Neural cell (in vitro differentiated cells): ENCODE measurements around the gene PDE3B. TPM values are rescaled to one million over a fixed set of nuclear protein-coding genes. Genes with fewer than 3 reads are reported as not detected.

ENCODE experiments used
- H2AFZ ChIP-seq: fragments of 200-600, 300-800 bp; sonication (generic), shearing (Covaris generic); 2 replicates; pipeline ENCODE4 v1.6.0; 2014; ENCODE audit warnings: low read depth, mild to moderate bottlenecking, antibody characterized with exemption, low read length, moderate library complexity
- H3F3A ChIP-seq: fragments of 200-600 bp; shearing (Covaris generic); 2 replicates; pipeline ENCODE4 v1.6.1; 2016; ENCODE audit warnings: mild to moderate bottlenecking, moderate library complexity, mixed read lengths, antibody characterized with exemption, low read length; ENCODE audit not compliant: insufficient read depth, poor library complexity, severe bottlenecking
- H3K27ac ChIP-seq: fragments of 200-600, 300-800 bp; sonication (generic), shearing (Covaris generic); 2 replicates; pipeline ENCODE4 v1.5.1; 2014; ENCODE audit warnings: mild to moderate bottlenecking, low read length, moderate library complexity
- H3K27me3 ChIP-seq: fragments of 300-800, 200-600 bp; sonication (generic), shearing (Covaris generic); 2 replicates; pipeline ENCODE4 v1.6.0; 2014; ENCODE audit warnings: mild to moderate bottlenecking, low read depth, low read length, moderate library complexity; ENCODE audit not compliant: insufficient read depth
- H3K36me3 ChIP-seq: fragments of 300-800, 200-600 bp; sonication (generic), shearing (Covaris generic); 2 replicates; pipeline ENCODE4 v1.5.1; 2014; ENCODE audit warnings: mild to moderate bottlenecking, antibody characterized with exemption, low read length, moderate library complexity; ENCODE audit not compliant: insufficient read depth
- H3K4me2 ChIP-seq: fragments of 300-800, 200-600 bp; sonication (generic), shearing (Covaris generic); 2 replicates; pipeline ENCODE4 v1.6.0; 2014; ENCODE audit warnings: mild to moderate bottlenecking, low read length
- H3K4me3 ChIP-seq: fragments of 300-800, 200-600 bp; sonication (generic), shearing (Covaris generic); 2 replicates; pipeline ENCODE4 v1.5.1; 2014; ENCODE audit warnings: mild to moderate bottlenecking, low read length, moderate library complexity
- H3K79me2 ChIP-seq: fragments of 200-600 bp; shearing (Covaris generic); replicated peaks from 2 replicates; pipeline ENCODE4 v1.6.0; 2014; ENCODE audit warnings: mild to moderate bottlenecking, low read length, moderate library complexity; ENCODE audit not compliant: insufficient read depth
- H3K9ac ChIP-seq: fragments of 300-800, 200-600 bp; sonication (generic), shearing (Covaris generic); 2 replicates; pipeline ENCODE4 v1.6.1; 2016; ENCODE audit warnings: mild to moderate bottlenecking, low read length, mixed read lengths
- H3K9me2 ChIP-seq: fragments of 200-600 bp; shearing (Covaris generic); 2 replicates; pipeline ENCODE4 v1.6.1; 2016; ENCODE audit warnings: mild to moderate bottlenecking, low read length, mixed read lengths; ENCODE audit not compliant: insufficient read depth
- H3K9me3 ChIP-seq: fragments of 200-600, 300-800 bp; sonication (generic), shearing (Covaris generic); 2 replicates; pipeline ENCODE4 v1.6.1; 2016; ENCODE audit warnings: mild to moderate bottlenecking, mixed run types, low read length, moderate library complexity, mixed read lengths
- H4K20me1 ChIP-seq: fragments of 200-600 bp; shearing (Covaris generic); 2 replicates; pipeline ENCODE4 v1.6.1; 2016; ENCODE audit warnings: mild to moderate bottlenecking, mixed run types; ENCODE audit not compliant: insufficient read depth
- EP300 ChIP-seq: fragments of 450-650 bp; conservative IDR thresholded peaks from 2 replicates; pipeline ENCODE4 v1.6.1; 2014; ENCODE audit warnings: antibody characterized with exemption, mild to moderate bottlenecking, moderate library complexity; ENCODE audit not compliant: poor library complexity, severe bottlenecking
- EZH2 ChIP-seq: fragments of 200-600, 300-800 bp; shearing (Covaris generic), sonication (generic); IDR thresholded peaks from 2 replicates; pipeline ENCODE4 v1.6.1; 2014; ENCODE audit warnings: antibody characterized with exemption, low read length, borderline replicate concordance, mild to moderate bottlenecking; ENCODE audit not compliant: insufficient read depth, poor library complexity, severe bottlenecking
- MXI1 ChIP-seq: fragments of 450-650 bp; conservative IDR thresholded peaks from 2 replicates; pipeline ENCODE4 v1.6.1; 2014; ENCODE audit warnings: antibody characterized with exemption, mild to moderate bottlenecking; ENCODE audit not compliant: poor library complexity, severe bottlenecking
- POLR2AphosphoS5 ChIP-seq: IDR thresholded peaks from 2 replicates; pipeline ENCODE4 v1.6.1; 2012
- RAD21 ChIP-seq: fragments of 450-650 bp; conservative IDR thresholded peaks from 2 replicates; pipeline ENCODE4 v1.6.1; 2014; ENCODE audit warnings: antibody characterized with exemption, mild to moderate bottlenecking, moderate library complexity
- SMC3 ChIP-seq: fragments of 450-650 bp; conservative IDR thresholded peaks from 2 replicates; pipeline ENCODE4 v1.6.1; 2014; ENCODE audit warnings: antibody characterized with exemption, mild to moderate bottlenecking, moderate library complexity; ENCODE audit not compliant: poor library complexity
- TAF1 ChIP-seq: IDR thresholded peaks from 2 replicates; pipeline ENCODE4 v1.6.1; 2012; ENCODE audit warnings: low read depth
- polyA plus RNA-seq: library from polyadenylated mRNA; depleted of rRNA; stranded (reverse); fragments of >200 nt; gene quantifications from 2 replicates; pipeline ENCODE4 v1.2.3, GENCODE V29; 2014
- TF ChIP-seq, protein P1 (sequence below): fragments of 450-650 bp; IDR thresholded peaks from 2 replicates; pipeline ENCODE4 v1.5.1; 2014; ENCODE audit warnings: antibody characterized with exemption, mild to moderate bottlenecking, moderate library complexity; ENCODE audit not compliant: poor library complexity, severe bottlenecking
- TF ChIP-seq, protein P2 (sequence below): IDR thresholded peaks from 2 replicates; pipeline ENCODE4 v1.6.1; 2012; ENCODE audit warnings: borderline replicate concordance

PDE3B gene
- polyA plus RNA-seq, 1 donor from 2014 or later: 13.8 TPM

DNA sequence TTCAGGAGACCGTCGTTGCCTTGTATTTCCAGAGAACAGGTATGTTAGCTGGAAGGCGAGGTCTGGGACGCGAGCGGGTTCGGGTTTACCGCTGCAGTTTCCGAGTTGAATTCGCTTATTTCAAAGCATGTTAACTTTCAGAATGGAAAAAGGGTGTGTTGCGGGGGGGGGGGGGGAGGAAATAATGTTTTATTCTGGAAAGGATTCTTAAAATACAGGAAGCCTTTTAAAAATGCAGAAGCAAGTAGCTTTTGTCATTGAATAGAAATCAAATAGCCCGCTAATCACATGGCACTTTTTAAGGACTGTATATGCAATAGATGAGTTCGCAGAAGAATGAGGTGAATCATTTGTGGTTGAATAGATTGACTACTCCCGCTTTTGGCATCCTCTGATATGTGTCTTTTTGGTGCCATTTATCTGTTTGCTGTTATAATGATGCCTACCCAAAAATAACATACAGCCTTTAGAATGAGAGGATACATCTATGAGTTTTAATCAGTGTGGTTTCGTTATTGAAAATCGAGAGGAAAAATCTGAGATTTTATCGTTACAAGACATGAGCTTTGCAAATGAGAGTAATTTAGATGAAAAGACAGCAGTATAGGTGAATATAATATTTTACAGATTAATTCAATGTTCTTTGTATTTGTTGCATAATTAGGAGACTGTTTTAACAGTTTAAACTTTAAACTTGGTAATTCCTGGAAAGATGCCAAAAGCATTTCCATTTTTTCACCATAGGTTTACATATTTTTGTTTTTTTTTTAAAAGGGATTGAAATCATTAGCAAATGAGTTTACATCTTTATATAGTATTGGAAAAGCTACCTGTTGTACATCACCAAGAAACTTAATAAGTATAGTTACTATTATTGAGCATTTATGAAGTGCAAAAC is 1.7 kb downstream of the PDE3B start:
- Histone ChIP-seq H3K27me3 (no peaks in the 10 kb centered on the region), H3K79me2 (peaks cover 35% of the 10 kb centered on the region), H3K9me3 (no peaks in the 10 kb centered on the region), H3F3A (no peaks in the 10 kb centered on the region), H3K9ac (peak overlapping the region; percentile 83), H3K4me3 (peak overlapping the region; percentile 87), H3K27ac (peak overlapping the region; percentile 67), H4K20me1 (no peaks in the 10 kb centered on the region), H2AFZ (peak overlapping the region; percentile 32), H3K4me2 (peak overlapping the region; percentile 100), H3K9me2 (no peaks in the 10 kb centered on the region), H3K36me3 (no peaks in the 10 kb centered on the region)
- peak; percentile 12 for TF ChIP-seq MXI1
- TF ChIP-seq, protein P1, sequence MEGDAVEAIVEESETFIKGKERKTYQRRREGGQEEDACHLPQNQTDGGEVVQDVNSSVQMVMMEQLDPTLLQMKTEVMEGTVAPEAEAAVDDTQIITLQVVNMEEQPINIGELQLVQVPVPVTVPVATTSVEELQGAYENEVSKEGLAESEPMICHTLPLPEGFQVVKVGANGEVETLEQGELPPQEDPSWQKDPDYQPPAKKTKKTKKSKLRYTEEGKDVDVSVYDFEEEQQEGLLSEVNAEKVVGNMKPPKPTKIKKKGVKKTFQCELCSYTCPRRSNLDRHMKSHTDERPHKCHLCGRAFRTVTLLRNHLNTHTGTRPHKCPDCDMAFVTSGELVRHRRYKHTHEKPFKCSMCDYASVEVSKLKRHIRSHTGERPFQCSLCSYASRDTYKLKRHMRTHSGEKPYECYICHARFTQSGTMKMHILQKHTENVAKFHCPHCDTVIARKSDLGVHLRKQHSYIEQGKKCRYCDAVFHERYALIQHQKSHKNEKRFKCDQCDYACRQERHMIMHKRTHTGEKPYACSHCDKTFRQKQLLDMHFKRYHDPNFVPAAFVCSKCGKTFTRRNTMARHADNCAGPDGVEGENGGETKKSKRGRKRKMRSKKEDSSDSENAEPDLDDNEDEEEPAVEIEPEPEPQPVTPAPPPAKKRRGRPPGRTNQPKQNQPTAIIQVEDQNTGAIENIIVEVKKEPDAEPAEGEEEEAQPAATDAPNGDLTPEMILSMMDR: no peak

DNA sequence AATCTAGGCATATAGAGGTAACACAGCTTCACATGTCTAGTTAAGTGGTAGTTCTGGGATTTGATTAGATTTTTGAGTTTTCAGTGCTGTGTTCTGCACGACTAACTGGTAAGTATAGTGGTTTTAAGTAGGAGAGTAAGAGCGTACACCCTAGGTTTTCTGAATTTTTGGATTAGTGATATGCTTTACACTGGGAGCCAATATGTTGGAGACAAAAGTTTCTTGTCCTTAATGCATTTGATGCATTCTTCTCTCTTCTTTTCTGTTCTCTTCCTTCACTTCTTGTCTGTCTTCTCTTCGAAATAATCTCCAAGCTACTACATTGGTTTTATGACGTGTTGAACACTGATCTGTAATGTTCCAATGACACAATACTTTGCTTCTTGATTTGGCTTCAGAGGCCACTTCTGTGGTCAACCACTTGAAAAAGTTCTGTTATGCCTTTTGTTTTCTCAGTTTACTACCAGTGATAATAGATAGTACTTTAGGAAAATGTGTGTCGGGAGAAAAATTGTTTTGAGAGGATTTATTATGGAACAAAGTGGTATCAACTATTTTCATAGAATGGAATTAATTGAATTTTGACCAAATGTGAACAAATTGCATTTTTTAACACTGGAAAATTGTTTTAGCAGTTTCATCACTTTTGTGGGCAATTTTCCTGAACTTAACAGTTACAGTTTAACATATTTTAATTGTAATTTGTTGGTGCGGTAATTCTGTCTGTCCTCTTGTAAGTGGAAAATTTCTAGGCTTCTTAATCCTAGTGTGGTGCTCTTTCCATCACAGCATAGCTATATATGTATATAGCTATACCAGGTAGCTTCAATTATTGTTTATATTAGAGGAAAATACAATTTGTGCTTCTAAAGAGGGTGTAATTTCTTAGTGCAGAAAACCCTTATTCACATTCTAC is 2.6 kb downstream of the PDE3B start:
- TF ChIP-seq, protein P2, sequence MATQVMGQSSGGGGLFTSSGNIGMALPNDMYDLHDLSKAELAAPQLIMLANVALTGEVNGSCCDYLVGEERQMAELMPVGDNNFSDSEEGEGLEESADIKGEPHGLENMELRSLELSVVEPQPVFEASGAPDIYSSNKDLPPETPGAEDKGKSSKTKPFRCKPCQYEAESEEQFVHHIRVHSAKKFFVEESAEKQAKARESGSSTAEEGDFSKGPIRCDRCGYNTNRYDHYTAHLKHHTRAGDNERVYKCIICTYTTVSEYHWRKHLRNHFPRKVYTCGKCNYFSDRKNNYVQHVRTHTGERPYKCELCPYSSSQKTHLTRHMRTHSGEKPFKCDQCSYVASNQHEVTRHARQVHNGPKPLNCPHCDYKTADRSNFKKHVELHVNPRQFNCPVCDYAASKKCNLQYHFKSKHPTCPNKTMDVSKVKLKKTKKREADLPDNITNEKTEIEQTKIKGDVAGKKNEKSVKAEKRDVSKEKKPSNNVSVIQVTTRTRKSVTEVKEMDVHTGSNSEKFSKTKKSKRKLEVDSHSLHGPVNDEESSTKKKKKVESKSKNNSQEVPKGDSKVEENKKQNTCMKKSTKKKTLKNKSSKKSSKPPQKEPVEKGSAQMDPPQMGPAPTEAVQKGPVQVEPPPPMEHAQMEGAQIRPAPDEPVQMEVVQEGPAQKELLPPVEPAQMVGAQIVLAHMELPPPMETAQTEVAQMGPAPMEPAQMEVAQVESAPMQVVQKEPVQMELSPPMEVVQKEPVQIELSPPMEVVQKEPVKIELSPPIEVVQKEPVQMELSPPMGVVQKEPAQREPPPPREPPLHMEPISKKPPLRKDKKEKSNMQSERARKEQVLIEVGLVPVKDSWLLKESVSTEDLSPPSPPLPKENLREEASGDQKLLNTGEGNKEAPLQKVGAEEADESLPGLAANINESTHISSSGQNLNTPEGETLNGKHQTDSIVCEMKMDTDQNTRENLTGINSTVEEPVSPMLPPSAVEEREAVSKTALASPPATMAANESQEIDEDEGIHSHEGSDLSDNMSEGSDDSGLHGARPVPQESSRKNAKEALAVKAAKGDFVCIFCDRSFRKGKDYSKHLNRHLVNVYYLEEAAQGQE: no peak
- no peak for TF ChIP-seq EP300
- no peak for TF ChIP-seq RAD21
- no peak for TF ChIP-seq SMC3
- TF ChIP-seq POLR2AphosphoS5: no peak
- no peak for TF ChIP-seq MXI1
- no peak for TF ChIP-seq TAF1
- TF ChIP-seq, protein P1: no peak
- TF ChIP-seq EZH2: no peak
- no peaks in the 10 kb centered on the region for H4K20me1 ChIP-seq
- no peak overlapping the region for H2AFZ ChIP-seq
- H3K27ac ChIP-seq: no peak overlapping the region
- H3K4me3 ChIP-seq: peak overlapping the region; percentile 87
- H3K9ac ChIP-seq: no peak overlapping the region
- peak overlapping the region; percentile 100 for H3K4me2 ChIP-seq
- peaks cover 35% of the 10 kb centered on the region for H3K79me2 ChIP-seq
- H3K27me3 ChIP-seq: no peaks in the 10 kb centered on the region
- no peaks in the 10 kb centered on the region for H3K9me3 ChIP-seq
- no peaks in the 10 kb centered on the region for H3K36me3 ChIP-seq
- no peaks in the 10 kb centered on the region for H3F3A ChIP-seq
- no peaks in the 10 kb centered on the region for H3K9me2 ChIP-seq
